Lung (tissue), 12 donors: ENCODE measurements around the gene ACBD6. TPM values are rescaled to one million over a fixed set of nuclear protein-coding genes. Genes with fewer than 3 reads are reported as not detected.

ENCODE experiments used
- ATAC-seq: fragments of 200-7000 bp; cut with Tn5 transposase; one replicate; pipeline ENCODE4 v1.9.1; 2020; ENCODE audit warnings: moderate number of reproducible peaks; ENCODE audit not compliant: insufficient read depth, low FRiP score
- DNase-seq, 3 donors: peaks; one replicate each; pipeline ENCODE4 v3.0.0-alpha.2; 2013 to 2017
- H3K27ac ChIP-seq, 2 donors: one replicate each; pipeline ENCODE4 v1.5.1; 2013; ENCODE audit warnings: mild to moderate bottlenecking in 2 of 2, moderate library complexity in 2 of 2, control low read depth in 1 of 2, inconsistent platforms in 1 of 2, low read depth in 1 of 2, low read length in 1 of 2
- H3K27me3 ChIP-seq, 3 donors: one replicate each; pipeline ENCODE4 v1.5.1; 2013; ENCODE audit warnings: low read length in 2 of 3; ENCODE audit not compliant: control insufficient read depth in 3 of 3, insufficient read depth in 3 of 3
- H3K36me3 ChIP-seq, 4 donors: one replicate each; pipeline ENCODE4 v1.5.1; 2013; ENCODE audit warnings: low read length in 4 of 4, mild to moderate bottlenecking in 1 of 4, moderate library complexity in 1 of 4; ENCODE audit not compliant: control insufficient read depth in 4 of 4, insufficient read depth in 4 of 4
- H3K4me1 ChIP-seq, 5 donors: one replicate each; pipeline ENCODE4 v1.5.1; 2013; ENCODE audit warnings: low read length in 5 of 5, mild to moderate bottlenecking in 2 of 5, moderate library complexity in 1 of 5; ENCODE audit not compliant: control insufficient read depth in 5 of 5, insufficient read depth in 5 of 5
- H3K4me3 ChIP-seq: one replicate; pipeline ENCODE4 v1.5.1; 2013; ENCODE audit warnings: mild to moderate bottlenecking, control low read depth, moderate library complexity
- H3K9ac ChIP-seq, 2 donors: one replicate each; pipeline ENCODE4 v1.5.1; 2013; ENCODE audit warnings: low read length in 2 of 2, control low read depth in 1 of 2; ENCODE audit not compliant: insufficient read depth in 1 of 2
- H3K9me3 ChIP-seq, 4 donors: one replicate each; pipeline ENCODE4 v1.5.1; 2013; ENCODE audit warnings: low read length in 3 of 4, mild to moderate bottlenecking in 1 of 4, moderate library complexity in 1 of 4; ENCODE audit not compliant: control insufficient read depth in 4 of 4, insufficient read depth in 3 of 4
- CTCF ChIP-seq: IDR thresholded peaks from 2 replicates; pipeline ENCODE4 v1.5.1; 2012; ENCODE audit warnings: mild to moderate bottlenecking; ENCODE audit errors: control extremely low read depth, extremely low read depth
- WGBS, 2 donors: extraction: QIAGEN DNeasy Blood & Tissue Kit; methylation state at CpG; one replicate each; pipeline ENCODE4 v1.1.7; 2013; 5-methylcytosine and 5-hydroxymethylcytosine counted together
- polyA plus RNA-seq, 2 donors: library from polyadenylated mRNA; stranded (reverse); fragments of 200-250 nt; gene quantifications; one replicate each; pipeline ENCODE4 v1.2.1, GENCODE V29; 2013
- total RNA-seq, 2 donors: library from RNA; depleted of rRNA in 1 of 2; stranded (reverse); fragments of >200 nt in 1 of 2; gene quantifications; one replicate each; pipeline ENCODE4 v1.2.1, GENCODE V29; 2014 to 2021
- donor health status: control.
- donor health status: control.
- donor health status: Bipolar disorder and iron deficiency.
- donor health status: healthy.
- donor health status: DM: yes; HTN: yes; CAD: no.

ACBD6 gene
- total and polyA plus RNA-seq, 4 donors: 28.1 to 53.3 (median 41.1) TPM

- Histone ChIP-seq H3K27ac (peak overlapping the region in 1 of 2 donors; percentile 86), H3K4me3 (no peak overlapping the region), H3K27me3 (no peaks in the 10 kb centered on the region), H3K9ac (no peak overlapping the region), H3K4me1 (peaks cover 0 to 34% (median 0%) of the 10 kb centered on the region in 5 donors), H3K9me3 (no peaks in the 10 kb centered on the region), H3K36me3 (no peaks in the 10 kb centered on the region)
- peak in 1 of 3 donors; percentile 25 for DNase-seq
- ATAC-seq: no peak
- 68 to 80% methylated on average over 9 of the region's 9 CpGs for WGBS, 2 donors
- no peak for TF ChIP-seq CTCF
Measured at GRCh38 chr1:180542113-180542837, 39.9 kb upstream of the ACBD6 start.

GRCh38 chr1:180540697-180541594 is 38.6 kb upstream of the ACBD6 start:
- WGBS, 2 donors: 75 to 85% methylated on average over 14 of the region's 14 CpGs
- Histone ChIP-seq H3K9ac (no peak overlapping the region), H3K27me3 (no peaks in the 10 kb centered on the region), H3K4me1 (peaks cover 0 to 31% (median 0%) of the 10 kb centered on the region in 5 donors), H3K9me3 (no peaks in the 10 kb centered on the region), H3K36me3 (no peaks in the 10 kb centered on the region), H3K4me3 (no peak overlapping the region), H3K27ac (peak overlapping the region in 1 of 2 donors; percentile 86)
- ATAC-seq (no peak), DNase-seq (no peak)
- TF ChIP-seq CTCF: no peak

- TF ChIP-seq CTCF: no peak
- no peak for DNase-seq
- no peak for ATAC-seq
- 89 to 92% methylated on average over 7 of the region's 7 CpGs for WGBS, 2 donors
- H3K9me3 ChIP-seq: no peaks in the 10 kb centered on the region
- H3K4me1 ChIP-seq: peaks cover 0 to 31% (median 0%) of the 10 kb centered on the region in 5 donors
- no peak overlapping the region for H3K9ac ChIP-seq
- no peaks in the 10 kb centered on the region for H3K36me3 ChIP-seq
- H3K27ac ChIP-seq: peak overlapping the region in 1 of 2 donors; percentile 56
- no peak overlapping the region for H3K4me3 ChIP-seq
- no peaks in the 10 kb centered on the region for H3K27me3 ChIP-seq
Measured at GRCh38 chr1:180539136-180539535, 36.8 kb upstream of the ACBD6 start.
